BJ (cell line): ENCODE data around the gene TRPM3. TPM values are rescaled to one million over a fixed set of nuclear protein-coding genes. Genes with fewer than 3 reads are reported as not detected.

ENCODE experiments used
- CTCF ChIA-PET: fragments of 350-600 bp; formaldehyde crosslinking; extraction: SDS; loops from one replicate; lab custom pipeline; 2021; ENCODE audit warnings: antibody characterized with exemption, inconsistent platforms; lab: Yijun Ruan, JAX
- POLR2A ChIA-PET: fragments of 300-600 bp; sonication (Branson Sonifier 250); formaldehyde crosslinking; extraction: SDS; loops from one replicate; lab custom pipeline; 2021; ENCODE audit warnings: antibody characterized with exemption; lab: Charles Lee
- DNase-seq: peaks from one replicate; pipeline ENCODE4 v3.0.0-alpha.2; 2011; ENCODE audit warnings: low read depth
- H3K27me3 ChIP-seq: 2 replicates; pipeline ENCODE4 v1.6.0; 2011; ENCODE audit warnings: low read length; ENCODE audit not compliant: control insufficient read depth, insufficient read depth
- H3K36me3 ChIP-seq: 2 replicates; pipeline ENCODE4 v1.5.1; 2011; ENCODE audit warnings: low read length; ENCODE audit not compliant: control insufficient read depth, insufficient read depth
- H3K4me3 ChIP-seq: 2 replicates; pipeline ENCODE4 v1.5.1; 2011; ENCODE audit warnings: low read depth, mild to moderate bottlenecking, control low read depth, low read length
- polyA plus RNA-seq: library from polyadenylated mRNA; depleted of rRNA; stranded (reverse); fragments of >200 nt; gene quantifications from 2 replicates; pipeline ENCODE4 v1.2.3, GENCODE V29; 2011
- TF ChIP-seq, protein P1 (sequence below): IDR thresholded peaks from 2 replicates; pipeline ENCODE4 v1.5.1; 2011; ENCODE audit warnings: low read depth, mild to moderate bottlenecking, control low read depth, inconsistent platforms, low read length, moderate library complexity; ENCODE audit not compliant: insufficient read depth

The TRPM3 gene
- polyA plus RNA-seq, 1 experiment, result 0.07 TPM

DNA sequence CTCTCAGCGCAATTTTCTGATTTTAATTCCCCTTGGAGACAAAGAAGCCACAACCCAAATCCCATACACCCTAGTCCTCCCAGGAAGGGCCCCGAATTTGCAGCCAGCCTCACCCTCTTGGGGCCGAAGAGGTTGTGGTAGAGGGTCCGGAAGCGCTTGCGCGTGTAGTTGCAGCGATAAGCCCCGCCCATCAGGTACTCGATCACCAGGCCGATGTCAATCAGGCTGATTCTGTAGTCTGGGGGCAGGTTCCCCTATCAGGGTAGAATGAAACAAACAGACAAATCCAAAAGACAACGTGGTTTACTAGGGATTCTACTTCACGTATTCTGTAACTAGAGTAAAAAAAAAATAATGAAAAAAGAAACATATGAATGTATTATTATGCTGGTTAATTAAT lies 496.3 kb downstream of the TRPM3 start:
- H3K36me3 ChIP-seq, result no peaks in the 10 kb centered on the region
- TF ChIP-seq, protein P1, sequence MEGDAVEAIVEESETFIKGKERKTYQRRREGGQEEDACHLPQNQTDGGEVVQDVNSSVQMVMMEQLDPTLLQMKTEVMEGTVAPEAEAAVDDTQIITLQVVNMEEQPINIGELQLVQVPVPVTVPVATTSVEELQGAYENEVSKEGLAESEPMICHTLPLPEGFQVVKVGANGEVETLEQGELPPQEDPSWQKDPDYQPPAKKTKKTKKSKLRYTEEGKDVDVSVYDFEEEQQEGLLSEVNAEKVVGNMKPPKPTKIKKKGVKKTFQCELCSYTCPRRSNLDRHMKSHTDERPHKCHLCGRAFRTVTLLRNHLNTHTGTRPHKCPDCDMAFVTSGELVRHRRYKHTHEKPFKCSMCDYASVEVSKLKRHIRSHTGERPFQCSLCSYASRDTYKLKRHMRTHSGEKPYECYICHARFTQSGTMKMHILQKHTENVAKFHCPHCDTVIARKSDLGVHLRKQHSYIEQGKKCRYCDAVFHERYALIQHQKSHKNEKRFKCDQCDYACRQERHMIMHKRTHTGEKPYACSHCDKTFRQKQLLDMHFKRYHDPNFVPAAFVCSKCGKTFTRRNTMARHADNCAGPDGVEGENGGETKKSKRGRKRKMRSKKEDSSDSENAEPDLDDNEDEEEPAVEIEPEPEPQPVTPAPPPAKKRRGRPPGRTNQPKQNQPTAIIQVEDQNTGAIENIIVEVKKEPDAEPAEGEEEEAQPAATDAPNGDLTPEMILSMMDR, result no peak
- H3K27me3 ChIP-seq, result no peaks in the 10 kb centered on the region; the same call in 1 of the 2 replicates
- no peak overlapping the region for H3K4me3 ChIP-seq
- DNase-seq, result no peak
- CTCF ChIA-PET, result no interaction called here
- POLR2A ChIA-PET, result no interaction called here

DNA sequence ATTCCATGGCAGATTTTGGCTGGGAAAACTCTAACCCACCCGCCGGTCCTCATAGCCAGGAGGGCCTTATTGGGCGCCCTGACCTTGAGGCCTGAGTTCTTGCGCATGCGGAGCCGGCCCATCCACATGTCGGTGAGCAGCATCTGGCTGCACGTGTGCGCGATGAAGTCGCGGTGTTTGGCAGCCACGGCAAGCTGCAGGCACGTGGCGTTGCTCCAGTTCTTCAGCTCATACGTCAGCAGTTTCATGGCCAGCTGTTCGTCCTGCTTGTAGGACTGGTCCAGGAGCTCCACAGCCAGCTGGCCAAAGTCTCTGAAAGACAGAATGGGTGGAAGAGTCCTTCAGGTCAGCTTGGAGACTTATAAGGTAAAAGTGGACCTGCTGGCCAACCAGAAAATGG lies 502.6 kb downstream of the TRPM3 start:
- TF ChIP-seq, protein P1, result no peak
- Histone ChIP-seq H3K27me3 (no peaks in the 10 kb centered on the region; the same call in 1 of the 2 replicates), H3K36me3 (no peaks in the 10 kb centered on the region), H3K4me3 (no peak overlapping the region)
- DNase-seq, result no peak
- ChIA-PET POLR2A (no interaction called here), CTCF (no interaction called here)

DNA sequence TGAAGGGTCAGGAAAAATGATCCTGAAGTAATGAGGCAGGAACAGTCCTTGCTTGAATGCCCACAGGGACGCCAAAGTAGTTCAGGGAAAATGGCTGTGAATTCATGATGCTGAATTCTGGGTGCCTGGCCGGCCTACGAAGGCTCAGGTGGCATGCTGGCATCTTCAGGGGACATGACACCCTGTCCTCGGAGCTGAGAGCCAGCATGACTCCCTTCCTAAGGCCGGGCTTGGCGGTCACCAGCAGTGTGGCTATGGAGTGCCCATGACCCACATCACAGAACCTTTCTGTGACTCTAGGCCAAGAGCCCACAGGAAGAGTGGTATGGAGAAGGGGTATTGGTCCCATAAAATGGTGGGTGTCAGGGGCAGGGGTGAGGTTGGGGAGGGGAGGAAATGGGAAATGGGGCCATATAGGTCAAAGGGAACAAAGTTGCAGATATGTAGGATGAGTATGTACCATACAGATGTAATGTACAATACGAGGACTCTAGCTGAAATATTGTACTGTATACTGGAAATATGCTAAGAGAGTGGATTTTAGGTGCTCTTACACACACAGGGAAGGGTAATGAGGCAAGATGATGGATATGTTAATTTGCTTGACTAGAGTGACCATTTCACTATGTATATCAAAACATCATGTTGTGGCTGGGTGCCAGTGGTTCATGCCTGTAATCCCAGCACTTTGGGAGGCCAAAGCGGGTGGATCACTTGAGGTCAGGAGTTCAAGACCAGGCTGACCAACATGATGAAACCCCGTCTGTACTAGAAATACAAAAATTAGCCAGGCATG lies 504.2 kb downstream of the TRPM3 start:
- H3K36me3 ChIP-seq, result no peaks in the 10 kb centered on the region
- POLR2A ChIA-PET, result no interaction called here
- CTCF ChIA-PET, result no interaction called here
- H3K27me3 ChIP-seq, result no peaks in the 10 kb centered on the region; the same call in 1 of the 2 replicates
- no peak overlapping the region for H3K4me3 ChIP-seq
- TF ChIP-seq, protein P1, result no peak
- no peak for DNase-seq

DNA sequence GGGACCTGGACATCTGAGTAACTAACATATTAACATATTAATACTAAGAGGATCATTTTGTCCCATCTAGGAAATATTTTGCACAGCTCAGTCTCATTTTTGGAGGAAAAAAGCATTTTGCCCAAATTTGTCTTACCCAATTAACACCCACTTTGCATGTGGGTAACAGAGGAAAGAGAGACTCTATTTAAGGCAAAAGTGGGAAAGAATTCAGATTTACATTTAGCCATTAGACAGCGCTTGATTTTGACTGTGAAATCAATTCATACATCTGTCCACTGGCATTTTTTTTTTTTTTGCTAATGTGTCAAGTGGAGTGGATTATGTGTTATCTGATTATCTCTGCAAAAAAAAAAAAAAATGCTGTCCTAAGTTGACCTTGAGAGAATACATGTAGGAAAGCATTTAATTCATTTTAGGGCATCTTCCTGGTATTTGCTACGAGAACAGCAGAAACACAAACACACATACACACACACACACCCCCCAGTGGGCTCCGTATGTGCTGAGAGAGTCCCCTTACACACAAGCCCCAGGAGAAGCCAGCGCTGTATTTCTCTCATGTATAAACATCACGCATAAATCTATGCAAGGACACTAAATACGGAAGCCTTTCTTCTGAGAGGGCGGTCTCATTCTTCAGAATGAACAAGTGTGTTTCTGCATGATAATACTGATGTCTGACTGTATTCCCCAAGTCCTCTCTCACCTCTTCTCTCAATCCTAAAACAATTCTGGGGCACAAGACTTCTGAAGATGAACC lies 505.0 kb downstream of the TRPM3 start:
- Histone ChIP-seq H3K27me3 (no peaks in the 10 kb centered on the region), H3K36me3 (no peaks in the 10 kb centered on the region), H3K4me3 (no peak overlapping the region)
- TF ChIP-seq, protein P1, result no peak
- no peak for DNase-seq
- POLR2A ChIA-PET, result no interaction called here
- CTCF ChIA-PET, result no interaction called here

DNA sequence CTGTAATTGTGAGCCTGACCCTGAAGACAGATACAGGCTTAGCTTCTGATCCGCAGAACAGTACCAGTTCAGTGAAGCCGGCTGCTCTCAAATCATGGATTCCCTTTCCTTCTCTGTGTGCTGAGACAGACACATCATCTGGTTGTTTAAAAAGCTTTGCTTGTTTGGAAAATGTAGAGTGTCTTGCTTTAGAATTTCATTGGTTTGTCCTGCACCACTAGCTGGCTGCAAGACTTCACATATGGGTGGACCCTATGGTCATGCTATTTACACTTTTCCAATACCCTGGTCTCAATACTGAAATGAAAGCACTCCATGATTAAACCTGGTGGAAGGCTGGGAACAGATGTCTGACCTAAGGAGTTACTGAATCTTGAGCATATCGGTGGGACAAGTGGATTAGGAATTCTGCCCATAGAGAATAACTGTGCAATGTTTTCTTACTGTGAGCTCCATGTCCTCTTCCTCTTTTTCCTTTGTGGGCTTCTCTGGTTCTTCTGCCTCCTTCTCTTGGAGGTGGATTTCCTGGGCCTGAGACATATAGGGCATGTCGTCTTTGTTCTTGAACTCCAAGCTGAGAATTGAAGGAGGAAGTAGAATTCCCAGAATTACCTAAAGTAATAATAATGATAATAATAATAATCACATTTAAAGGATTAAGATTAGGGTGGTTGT lies 505.8 kb downstream of the TRPM3 start:
- POLR2A ChIA-PET, result no interaction called here
- DNase-seq, result no peak
- Histone ChIP-seq H3K27me3 (no peaks in the 10 kb centered on the region), H3K36me3 (no peaks in the 10 kb centered on the region), H3K4me3 (no peak overlapping the region)
- TF ChIP-seq, protein P1, result no peak
- CTCF ChIA-PET, result interaction anchor here (0.8 to 1.3 kb wide), 4 partner anchors 11 to 275 kb away, joined by 3 to 5 read pairs (median 4); no protein-coding TSS in a partner anchor
